ENCODE results near the gene MED26.

- TF ChIP-seq POLR2A (IDR thresholded peaks at IDR 0.05; ENCODE audit: low read length): no peak
- no peak for TF ChIP-seq GATA1 (IDR thresholded peaks at IDR 0.05; ENCODE audit: low read depth, low read length)
These were observed 8.0 kb downstream of the MED26 start for GRCh38 chr19:16620018-16620417.

All from erythroblast (primary cell).